HG02840 (cell line): ENCODE data around the gene LIN52.
A peak's percentile ranks its signal among the peaks of the same experiment; 100 is the strongest.
"Not testable (repeated sequence)": the region's sequence is repeated elsewhere in the genome, so short reads cannot be mapped to it uniquely, and the experiment has no call there.

Experiments used
- ATAC-seq: cut with Tn5 transposase; IDR thresholded peaks from one replicate; pipeline ENCODE4 v1.9.1; 2021; ENCODE audit warnings: mild to moderate bottlenecking, moderate library complexity, moderate number of reproducible peaks; ENCODE audit not compliant: unreplicated experiment, low FRiP score

The LIN52 gene

DNA sequence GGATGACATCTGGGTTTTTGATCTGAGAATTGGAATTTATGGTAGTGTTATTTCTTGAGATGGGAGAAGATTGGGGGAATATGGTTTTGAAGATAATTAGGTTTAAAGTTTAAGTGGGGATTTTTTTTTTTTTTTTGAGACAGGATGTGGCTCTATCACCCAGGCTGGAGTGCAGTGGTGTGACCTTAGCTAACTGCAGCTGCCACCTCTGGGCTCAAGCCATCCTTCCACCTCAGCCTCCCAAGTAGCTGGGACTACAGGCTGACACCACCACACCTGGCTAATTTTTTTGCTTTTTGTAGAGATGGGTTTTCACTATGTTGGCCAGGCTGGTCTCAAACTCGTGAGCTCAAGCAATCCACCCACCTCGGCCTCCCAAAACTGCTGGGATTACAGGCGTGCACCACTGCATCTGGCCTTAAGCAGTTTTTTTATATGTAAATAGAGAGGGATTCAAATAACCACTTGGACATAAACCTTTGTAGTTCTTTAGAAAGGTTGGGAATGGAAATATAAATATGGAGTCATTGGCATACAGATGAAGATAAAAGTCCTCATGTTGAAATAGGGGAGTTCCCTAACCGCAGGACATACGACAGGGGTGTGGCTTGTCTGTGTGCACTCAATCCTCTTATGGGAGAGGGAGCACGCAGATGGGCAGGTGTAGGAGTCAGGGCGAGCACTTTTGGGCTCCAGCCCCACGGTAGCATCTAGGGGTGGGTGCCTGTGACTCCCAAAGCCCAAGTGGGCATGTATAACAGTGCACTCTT lies 4.7 kb downstream of the LIN52 start:
- ATAC-seq: no peak

DNA sequence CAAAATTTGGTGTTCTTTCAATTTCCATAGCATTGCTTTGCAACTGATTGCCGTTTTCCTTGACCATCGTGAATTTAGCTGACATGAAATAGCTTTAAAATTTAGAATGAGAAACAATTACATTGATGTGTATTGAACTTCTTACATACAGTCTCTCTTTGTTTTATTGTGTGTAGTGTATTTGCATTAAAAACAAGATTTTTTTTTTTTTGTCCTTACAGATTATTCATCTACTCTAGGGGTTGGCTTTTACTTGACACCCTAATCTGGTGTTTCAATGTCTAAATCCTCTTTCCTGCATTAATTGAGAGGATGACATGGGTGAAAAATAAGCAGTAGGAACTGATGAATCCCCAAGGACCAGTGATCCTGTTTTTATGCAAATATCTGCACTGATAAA lies 20.6 kb downstream of the LIN52 start:
- ATAC-seq: no peak

GRCh38 chr14:74109369-74109768 lies 24.6 kb downstream of the LIN52 start:
- ATAC-seq: no peak

DNA sequence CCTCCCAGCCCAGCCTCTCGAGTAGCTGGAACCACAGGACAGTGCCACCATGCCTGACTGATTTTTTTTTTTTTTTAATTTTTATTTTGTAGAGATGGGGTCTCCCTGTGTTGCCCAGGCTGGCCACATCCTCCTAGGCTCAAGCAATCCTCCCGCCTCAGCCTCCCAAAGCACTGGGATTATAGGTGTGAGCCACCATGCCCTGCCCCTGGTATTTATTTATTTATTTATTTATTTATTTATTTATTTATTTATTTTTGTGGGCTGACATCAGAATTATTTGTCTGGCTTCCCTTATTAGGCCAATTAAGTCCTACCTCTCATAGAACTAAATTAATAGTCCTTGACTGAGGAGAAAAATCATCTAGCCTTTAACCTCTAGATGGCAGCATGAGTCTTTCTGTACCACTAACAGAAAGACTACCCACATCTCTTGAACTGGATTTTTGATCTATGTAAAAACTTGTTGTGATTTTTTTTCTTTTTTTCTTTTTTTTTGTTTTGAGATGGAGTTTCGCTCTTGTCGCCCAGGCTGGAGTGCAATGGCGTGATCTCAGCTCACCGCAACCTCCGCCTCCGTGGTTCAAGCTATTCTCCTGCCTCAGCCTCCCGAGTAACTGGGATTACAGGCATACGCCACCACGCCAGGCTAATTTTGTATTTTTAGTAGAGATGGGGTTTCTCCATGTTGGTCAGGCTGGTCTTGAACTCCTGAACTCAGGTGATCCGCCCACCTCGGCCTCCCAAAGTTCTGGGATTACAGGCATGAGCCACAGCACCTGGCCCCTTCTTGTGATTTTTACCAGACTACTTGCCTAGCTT lies 26.9 kb downstream of the LIN52 start:
- not testable (repeated sequence) for ATAC-seq

DNA sequence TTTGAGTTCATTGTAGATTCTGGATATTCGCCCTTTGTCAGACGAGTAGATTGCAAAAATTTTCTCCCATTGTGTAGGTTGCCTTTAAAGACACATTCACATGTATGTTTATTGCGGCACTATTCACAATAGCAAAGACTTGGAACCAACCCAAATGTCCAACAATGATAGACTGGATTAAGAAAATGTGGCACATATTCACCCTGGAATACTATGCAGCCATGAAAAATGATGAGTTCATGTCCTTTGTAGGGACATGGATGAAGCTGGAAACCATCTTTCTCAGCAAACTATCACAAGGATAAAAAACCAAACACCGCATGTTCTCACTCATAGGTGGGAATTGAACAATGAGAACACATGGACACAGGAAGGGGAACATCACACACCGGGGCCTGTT lies 40.7 kb downstream of the LIN52 start:
- not testable (repeated sequence) for ATAC-seq

GRCh38 chr14:74126315-74127013 lies 41.7 kb downstream of the LIN52 start:
- ATAC-seq: no peak

- no peak for ATAC-seq
Measured at GRCh38 chr14:74127634-74128033, 42.9 kb downstream of the LIN52 start.

GRCh38 chr14:74133833-74134481 lies 49.2 kb downstream of the LIN52 start:
- no peak for ATAC-seq

- ATAC-seq: no peak
Measured at GRCh38 chr14:74134484-74134883, 49.7 kb downstream of the LIN52 start.

DNA sequence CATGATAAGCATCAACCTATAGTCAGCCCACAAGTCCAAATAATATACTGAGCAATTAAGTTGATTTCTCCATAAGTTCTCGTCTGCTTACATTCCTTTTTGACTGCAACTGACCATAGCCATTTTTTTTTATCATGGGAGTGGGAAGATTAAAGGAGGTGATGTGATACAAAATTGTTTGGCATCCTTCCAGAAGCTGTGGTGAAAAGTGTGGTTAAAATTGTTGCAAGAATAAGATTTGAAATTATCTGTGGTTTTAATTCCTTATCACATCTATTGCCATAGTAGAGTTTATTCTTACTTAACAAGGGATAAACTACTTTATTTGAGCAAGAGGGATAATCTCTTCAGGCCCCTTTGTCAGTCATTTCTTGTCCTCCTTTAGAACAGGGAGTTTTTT lies 50.7 kb downstream of the LIN52 start:
- no peak for ATAC-seq

DNA sequence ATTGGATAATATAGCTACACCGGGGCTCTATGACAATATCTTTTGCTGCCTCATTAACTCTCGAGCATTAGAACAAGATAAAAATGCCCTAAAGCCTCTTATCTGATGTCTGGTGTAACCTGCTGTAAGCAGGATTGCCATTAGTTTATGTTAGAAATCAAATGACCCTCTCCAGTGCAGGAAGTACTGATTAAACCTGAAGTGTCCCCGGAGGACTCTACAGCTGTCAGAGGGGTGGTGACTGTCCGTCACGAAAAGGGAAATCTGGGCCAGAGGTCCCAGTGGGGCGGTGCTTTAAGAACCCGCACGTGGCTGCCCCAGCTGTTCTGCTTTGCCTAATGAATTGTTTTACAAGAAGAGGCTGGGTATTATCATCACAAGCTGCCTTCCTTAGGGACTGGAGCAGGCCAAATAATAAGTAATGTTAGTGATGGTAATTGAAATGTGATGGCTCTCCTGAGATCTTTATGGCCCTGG lies 55.7 kb downstream of the LIN52 start:
- ATAC-seq: peak; percentile 77

GRCh38 chr14:74141703-74142102 lies 56.9 kb downstream of the LIN52 start:
- ATAC-seq: no peak

DNA sequence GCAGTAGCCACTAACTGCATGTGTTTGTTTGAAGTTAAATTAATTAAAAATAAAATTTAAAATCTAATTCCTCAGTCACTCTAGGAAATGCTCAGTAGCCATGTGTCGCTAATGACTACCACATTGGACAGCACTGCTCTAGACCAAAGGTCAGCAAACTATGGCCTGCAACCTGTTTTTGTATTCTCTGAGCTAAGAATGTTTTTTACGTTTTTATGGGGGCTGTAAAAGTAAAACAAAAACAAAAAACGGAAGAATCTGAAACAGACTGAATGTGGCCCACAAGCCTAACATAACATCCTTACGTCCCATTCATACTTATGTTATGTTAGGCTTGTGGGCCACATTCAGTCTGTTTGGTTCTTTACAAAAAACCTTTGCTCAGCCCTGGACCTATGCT lies 57.8 kb downstream of the LIN52 start:
- ATAC-seq: no peak

- no peak for ATAC-seq
Measured at GRCh38 chr14:74144789-74145188, 60.0 kb downstream of the LIN52 start.

GRCh38 chr14:74147571-74147970 lies 62.8 kb downstream of the LIN52 start:
- no peak for ATAC-seq

DNA sequence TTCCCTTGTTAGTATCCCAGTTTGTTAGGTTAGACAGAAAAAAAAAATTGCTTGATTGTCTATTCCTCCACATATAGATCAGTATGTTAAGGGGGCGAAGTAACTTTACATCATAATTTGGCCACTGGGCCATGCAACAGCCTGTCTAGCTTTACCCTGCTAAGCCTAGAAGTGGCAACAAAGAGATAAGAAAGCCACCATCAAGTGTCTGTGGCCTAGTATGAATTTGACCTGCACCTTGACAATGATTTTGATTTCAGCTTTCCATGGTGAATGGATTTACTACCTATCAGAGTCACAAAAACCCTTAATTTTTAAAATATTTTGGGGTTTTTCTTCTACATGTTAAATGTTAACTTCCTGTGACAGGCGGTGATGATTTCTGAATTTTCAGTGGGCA lies 63.9 kb downstream of the LIN52 start:
- ATAC-seq: no peak

DNA sequence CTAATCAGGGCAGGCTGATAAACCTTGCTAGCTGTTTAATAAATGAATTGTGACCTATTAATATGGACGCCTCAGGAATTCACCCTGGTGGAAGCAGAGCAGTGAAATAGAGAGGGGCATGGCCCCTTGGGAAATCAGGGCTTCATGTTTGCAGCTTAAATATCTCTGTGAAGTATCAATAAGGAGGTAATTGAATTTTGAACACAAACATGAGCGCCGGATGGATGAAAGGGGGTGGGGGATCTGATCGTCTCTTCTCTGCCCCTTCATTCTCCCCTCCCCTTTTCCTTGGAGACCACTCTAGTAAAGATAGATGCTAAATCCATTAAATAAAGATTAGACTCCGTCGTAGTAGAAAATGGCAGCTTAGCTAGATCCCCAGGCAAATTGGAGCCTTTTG lies 70.5 kb downstream of the LIN52 start:
- no peak for ATAC-seq

- ATAC-seq: no peak
Measured at GRCh38 chr14:74155749-74156148, 71.0 kb downstream of the LIN52 start.

DNA sequence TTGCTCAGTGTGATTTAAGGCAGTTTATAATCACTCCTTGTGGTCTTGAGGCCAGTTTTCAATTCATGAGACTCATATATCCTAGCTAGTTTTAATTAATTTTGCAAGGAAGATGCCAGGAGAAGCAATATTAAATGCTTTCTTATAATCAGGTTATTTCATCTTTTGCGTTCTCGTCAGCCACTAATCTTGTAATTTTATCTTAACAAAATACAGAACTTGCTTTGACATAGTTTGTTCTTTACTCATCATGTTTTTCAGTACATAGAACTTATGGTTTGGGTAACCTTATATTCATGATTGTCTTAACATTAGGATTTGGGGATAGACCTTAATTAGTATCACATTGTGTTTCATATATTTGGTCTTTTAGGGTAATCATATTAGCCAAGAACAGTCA lies 76.0 kb downstream of the LIN52 start:
- no peak for ATAC-seq

GRCh38 chr14:74161526-74162158 lies 76.9 kb downstream of the LIN52 start:
- ATAC-seq: no peak
